ENCODE measurements around the gene MYH7.

MYH7 gene

DNA sequence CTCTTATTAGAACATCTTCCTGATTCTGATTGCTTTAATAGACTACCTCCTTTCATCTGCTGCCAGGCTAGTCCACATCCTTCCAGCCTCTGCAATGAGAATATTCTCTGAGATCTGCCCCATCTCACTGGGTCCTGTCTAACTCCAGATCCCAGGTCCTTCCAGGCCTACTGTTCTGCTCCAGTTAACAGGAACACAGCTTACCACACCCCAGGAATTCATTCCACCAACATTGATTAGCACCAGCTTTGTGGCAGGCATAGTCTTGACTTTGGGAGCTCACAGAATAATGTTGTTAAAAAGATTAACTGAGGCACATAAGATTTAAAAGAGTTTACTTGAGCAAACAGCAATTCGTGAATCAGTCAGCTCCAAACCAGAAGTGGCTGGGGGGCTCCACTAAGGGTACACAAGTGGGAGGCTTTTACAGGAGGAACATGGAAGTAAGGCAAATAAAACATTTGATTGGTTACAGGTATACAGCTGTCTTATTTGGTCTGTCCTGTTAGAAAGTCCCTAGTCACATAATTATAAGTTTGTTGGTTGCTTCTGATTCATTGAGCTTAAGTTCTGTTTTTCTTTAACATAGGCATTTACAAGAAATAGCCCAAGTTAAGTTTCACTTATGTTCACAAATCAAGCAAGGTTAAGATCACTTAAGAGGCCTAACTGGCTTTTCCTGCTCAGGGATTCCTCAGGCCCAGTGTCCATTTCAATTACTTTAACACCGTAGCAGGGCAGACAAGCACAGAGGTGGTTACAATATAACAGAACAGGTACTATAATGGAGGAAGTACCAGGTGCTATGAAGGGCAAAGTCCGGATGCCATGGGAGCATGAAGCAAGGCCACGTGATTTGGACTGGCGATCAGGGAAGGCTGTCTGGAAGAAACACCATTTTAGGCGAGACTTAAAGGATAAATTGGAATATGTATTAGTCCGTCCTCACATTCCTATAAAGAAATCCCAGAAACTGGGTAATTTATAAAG lies 12.2 kb upstream of the MYH7 start:
- no peak for DNase-seq

- DNase-seq, result no peak
Observed at GRCh38 chr14:23446291-23446851, 10.9 kb upstream of the MYH7 start.

- peak; percentile 69 for DNase-seq
Observed at GRCh38 chr14:23445773-23446172, 10.3 kb upstream of the MYH7 start.

DNA sequence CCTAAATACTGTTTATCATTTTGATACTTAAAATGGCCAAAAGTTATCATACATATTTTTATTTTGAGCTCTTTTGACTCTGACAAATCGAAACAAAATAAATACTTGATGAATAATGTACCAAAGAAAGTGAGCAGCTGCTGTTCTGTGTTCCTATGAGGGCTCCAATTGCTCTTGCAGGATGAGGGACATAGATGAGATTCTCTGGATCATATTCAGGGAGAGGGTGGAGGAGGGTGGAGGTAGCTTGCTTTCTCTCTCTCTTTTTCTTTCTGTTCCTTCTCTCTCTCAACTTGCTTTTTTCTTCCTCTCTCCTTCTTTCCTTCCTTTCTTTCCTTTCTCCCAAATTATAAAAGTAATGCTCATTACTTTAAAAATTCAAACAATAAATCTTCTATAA lies 8.9 kb upstream of the MYH7 start:
- DNase-seq, result no peak

DNA sequence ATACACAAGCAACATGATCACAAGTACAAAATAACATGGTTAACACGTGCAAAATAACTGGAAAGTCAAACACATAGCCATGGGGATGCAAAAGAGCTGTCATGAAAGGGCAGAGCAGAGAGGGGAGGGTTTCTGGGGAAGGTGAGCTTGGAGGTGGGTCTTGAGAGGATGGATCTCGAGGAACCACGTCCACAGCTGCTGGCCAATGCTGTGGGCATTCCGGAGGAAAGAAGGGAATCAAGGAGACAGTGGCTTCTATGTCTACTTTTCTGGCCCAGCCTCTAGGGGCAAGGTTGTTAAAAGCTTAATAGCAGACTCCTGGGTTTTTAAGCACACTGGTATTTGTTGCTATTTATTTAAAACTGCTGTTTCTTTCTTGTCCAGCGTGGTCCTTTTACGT lies 8.4 kb upstream of the MYH7 start:
- no peak for DNase-seq

- DNase-seq, result no peak
Observed at GRCh38 chr14:23443411-23443812, 8.0 kb upstream of the MYH7 start.

DNA sequence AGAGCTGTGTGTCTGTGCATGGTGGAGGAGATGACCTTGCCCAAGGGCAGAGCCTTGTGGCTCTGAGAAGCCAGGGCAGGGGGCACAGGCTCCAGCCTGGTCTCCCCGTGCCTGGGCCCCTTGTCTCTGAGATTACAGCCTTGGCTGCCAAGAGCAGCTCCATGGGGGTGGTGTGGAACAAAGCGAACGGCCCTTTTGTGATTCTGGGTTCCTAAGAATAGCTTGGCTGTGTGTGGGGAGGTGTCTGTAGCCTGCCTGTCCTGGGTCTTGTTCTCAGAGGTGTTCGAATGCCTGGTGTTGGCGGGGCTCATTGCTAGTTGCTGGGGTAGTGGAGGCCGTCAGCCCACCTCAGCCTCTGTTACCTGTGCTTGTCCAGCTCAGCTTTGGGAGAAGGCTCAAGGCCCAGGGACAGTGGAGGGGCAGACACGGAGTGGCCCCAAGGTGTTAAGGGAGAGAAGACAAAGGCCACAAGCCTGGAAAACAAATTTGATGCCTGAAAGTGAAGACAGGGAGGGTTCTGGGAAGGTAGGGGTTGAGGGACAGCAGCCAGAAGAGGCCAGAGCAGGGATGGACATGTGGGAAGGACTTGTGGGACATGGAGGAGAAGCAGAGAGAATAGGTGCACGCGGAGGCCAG lies 7.4 kb upstream of the MYH7 start:
- no peak for DNase-seq

DNA sequence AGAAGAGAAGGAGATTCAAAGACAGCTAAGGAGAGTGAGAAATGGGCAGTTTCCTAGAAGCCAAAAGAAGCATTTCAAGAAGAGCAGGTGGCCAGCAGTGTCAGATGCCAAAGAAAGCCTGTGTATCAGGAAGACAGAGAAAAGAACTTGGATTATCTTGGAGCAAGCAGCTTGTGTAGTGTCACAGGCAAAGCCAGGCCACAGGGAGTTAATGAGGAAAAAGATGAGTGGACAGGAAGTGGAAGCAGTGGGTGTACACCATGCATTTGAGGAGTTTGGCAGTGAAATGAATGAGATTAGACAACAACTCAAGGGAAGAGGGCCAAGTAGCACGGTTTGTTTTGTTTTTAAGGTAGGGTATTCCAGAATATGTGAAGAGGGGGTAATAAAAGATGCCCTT lies 5.6 kb upstream of the MYH7 start:
- no peak for DNase-seq

GRCh38 chr14:23439107-23439835 lies 3.8 kb upstream of the MYH7 start:
- no peak for DNase-seq

- peak; percentile 13 for DNase-seq
Observed at GRCh38 chr14:23438101-23438971, 2.9 kb upstream of the MYH7 start.

- no peak for DNase-seq
Observed at GRCh38 chr14:23437133-23438100, 2.0 kb upstream of the MYH7 start.

- peak; percentile 6 for DNase-seq
Observed at GRCh38 chr14:23436327-23437132, 1.1 kb upstream of the MYH7 start.

DNA sequence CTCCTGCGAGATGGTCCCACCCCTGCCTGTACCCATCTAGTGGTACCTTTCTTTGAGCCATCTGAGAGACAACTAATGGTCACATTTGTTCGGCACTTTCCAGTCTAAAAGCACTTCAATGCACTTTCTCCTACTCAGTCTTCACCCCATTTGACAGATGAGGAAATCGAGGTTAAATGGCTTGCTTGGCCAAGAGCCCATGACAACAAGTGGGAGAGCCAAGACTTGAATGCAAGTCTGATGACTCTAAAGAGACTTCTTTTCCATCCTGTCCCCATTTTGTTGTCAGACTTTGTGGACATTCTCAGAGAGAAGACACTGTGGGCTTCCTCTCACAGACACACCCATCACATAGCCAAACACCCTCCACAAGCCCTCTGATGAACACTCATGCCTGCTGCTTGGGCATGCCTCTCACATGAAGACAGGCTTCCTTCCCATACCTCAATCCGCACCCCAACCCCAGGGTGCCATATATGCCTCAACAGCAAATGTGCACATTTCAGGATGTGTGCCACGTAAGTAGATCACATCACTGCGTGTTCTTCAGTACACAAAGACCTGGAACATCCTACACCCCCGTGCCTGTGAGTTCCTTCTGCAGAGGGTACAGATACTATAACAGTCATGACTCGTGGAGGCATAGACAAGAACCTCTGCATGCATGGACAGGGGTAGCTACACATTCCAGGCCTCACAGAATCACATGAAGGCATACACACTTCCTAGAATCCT lies 805 bp downstream of the MYH7 start:
- DNase-seq, result no peak

DNA sequence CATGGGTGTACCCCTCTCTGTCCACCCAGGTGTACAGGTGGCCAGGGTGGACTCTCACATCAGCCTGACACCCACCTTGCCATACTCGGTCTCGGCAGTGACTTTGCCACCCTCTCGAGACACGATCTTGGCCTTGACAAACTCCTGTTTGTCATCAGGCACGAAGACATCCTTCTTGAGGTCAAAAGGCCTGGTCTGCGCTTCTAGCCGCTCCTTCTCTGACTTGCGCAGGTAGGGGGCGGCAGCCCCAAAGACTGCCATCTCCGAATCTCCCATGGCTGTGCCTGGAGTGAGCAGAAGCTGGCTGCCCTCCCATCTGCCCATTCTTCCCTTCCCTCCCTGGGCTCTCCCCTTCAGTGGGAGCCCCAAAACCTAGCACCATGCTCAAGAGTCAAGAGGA lies 2.0 kb downstream of the MYH7 start:
- DNase-seq, result no peak

- DNase-seq, result no peak
Observed at GRCh38 chr14:23432946-23433345, 2.5 kb downstream of the MYH7 start.

GRCh38 chr14:23432102-23432925 lies 3.1 kb downstream of the MYH7 start:
- no peak for DNase-seq

DNA sequence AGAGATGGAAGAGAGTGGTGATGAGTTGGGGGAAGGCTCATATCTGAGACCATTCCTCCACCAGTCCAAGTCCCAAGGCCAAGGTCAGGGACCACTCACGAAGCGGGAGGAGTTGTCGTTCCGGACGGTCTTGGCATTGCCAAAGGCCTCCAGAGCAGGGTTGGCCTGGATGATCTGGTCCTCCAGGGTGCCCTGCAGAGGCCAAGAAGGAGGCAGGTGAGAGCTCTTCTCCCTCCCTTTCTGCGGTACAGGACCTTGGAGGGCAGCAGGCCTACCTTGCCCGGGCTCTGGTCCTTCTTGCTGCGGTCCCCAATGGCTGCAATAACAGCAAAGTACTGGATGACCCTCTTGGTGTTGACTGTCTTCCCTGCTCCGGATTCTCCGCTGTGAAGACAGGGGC lies 4.0 kb downstream of the MYH7 start:
- DNase-seq, result no peak

- DNase-seq, result no peak
Observed at GRCh38 chr14:23430723-23431085, 4.8 kb downstream of the MYH7 start.
